Right lobe of liver (tissue), 6 donors: ENCODE measurements around the gene CCDC141. TPM values are rescaled to one million over a fixed set of nuclear protein-coding genes. Genes with fewer than 3 reads are reported as not detected.

Experiments used
- ATAC-seq, 4 donors: fragments of 200-7000 bp; cut with Tn5 transposase; one replicate each; pipeline ENCODE4 v1.9.1; 2020; ENCODE audit warnings: mild to moderate bottlenecking in 4 of 4, moderate library complexity in 4 of 4
- DNase-seq, 3 donors: peaks; one replicate each; pipeline ENCODE4 v3.0.0-alpha.2; 2020
- H3K27ac ChIP-seq, 3 donors: fragments of 200-600 bp; one replicate each; pipeline ENCODE4 v1.8.0; 2022
- H3K27me3 ChIP-seq, 2 donors: fragments of 200-600 bp; one replicate each; pipeline ENCODE4 v1.8.0; 2022
- H3K36me3 ChIP-seq, 4 donors: fragments of 200-600 bp; sonication (generic) in 1 of 4; one replicate each; pipeline versions ENCODE4 v1.5.1 to v1.8.0; 2017 to 2022; ENCODE audit warnings: control low read depth in 1 of 4
- H3K4me1 ChIP-seq, 4 donors: fragments of 200-600 bp; sonication (generic) in 1 of 4; one replicate each; pipeline versions ENCODE4 v1.5.1 to v1.8.0; 2017 to 2022; ENCODE audit warnings: control low read depth in 1 of 4
- H3K4me3 ChIP-seq, 3 donors: fragments of 200-600 bp; one replicate each; pipeline ENCODE4 v1.8.0; 2022
- H3K9me3 ChIP-seq, 4 donors: fragments of 200-600 bp; sonication (generic) in 1 of 4; one replicate each; pipeline versions ENCODE4 v1.5.1 to v1.8.0; 2017 to 2022; ENCODE audit warnings: control low read depth in 1 of 4
- CTCF ChIP-seq, 4 donors: fragments of 200-600 bp in 3 of 4; fragments of 450-650 bp in 1 of 4; IDR thresholded peaks; one replicate each; pipeline versions ENCODE4 v1.5.1 to v1.8.0; 2016 to 2022; ENCODE audit warnings: antibody characterized with exemption in 4 of 4, mild to moderate bottlenecking in 2 of 4
- POLR2A ChIP-seq: fragments of 450-650 bp; IDR thresholded peaks from one replicate; pipeline ENCODE4 v1.6.1; 2017; ENCODE audit warnings: antibody characterized with exemption, mild to moderate bottlenecking
- WGBS: methylation state at CpG from one replicate; pipeline ENCODE4 v1.1.6; 2018; ENCODE audit warnings: low coverage, low lambda C conversion rate; ENCODE audit not compliant: insufficient coverage; ENCODE audit errors: missing lambda C conversion rate; 5-methylcytosine and 5-hydroxymethylcytosine counted together
- intact Hi-C, 2 donors: fragments of 100-400 bp; cut with DNase I; formaldehyde crosslinking; loops; one replicate each; pipeline versions ENCODE4 v1.11.2 to v1.14.1; 2022
- total RNA-seq, 6 experiments: library from RNA; depleted of rRNA in 2 of 6; stranded (reverse); fragments of >200 nt in 2 of 6; fragmentation: NEBNext Ultra II Directional in 3 of 6; extraction: Animal tissue kit (Norgen Biotek cat#: 25700) in 3 of 6; gene quantifications; one replicate each; pipeline versions ENCODE4 v1.1.0 to v1.2.4, GENCODE V29; 2016 to 2023
- donor health status: DM: no; HTN: yes; CAD: no.
- donor health status: DM: no; HTN: no; CAD: no.
- donor health status: DM: no; HTN: no; CAD: no.
- donor health status: DM: no; HTN: yes; CAD: no.
- donor health status: DM: no; HTN: yes; CAD: no.

Gene CCDC141
- total RNA-seq, 6 experiments from 2014 or later, result 0.20 to 0.98 (median 0.58) TPM

- Histone ChIP-seq H3K4me3 (no peak overlapping the region), H3K27me3 (no peaks in the 10 kb centered on the region), H3K27ac (no peak overlapping the region), H3K9me3 (no peaks in the 10 kb centered on the region), H3K4me1 (no peaks in the 10 kb centered on the region), H3K36me3 (no peaks in the 10 kb centered on the region)
- DNase-seq, result no peak
- no peak for ATAC-seq
- no peak for TF ChIP-seq POLR2A
- no peak for TF ChIP-seq CTCF (IDR thresholded peaks at IDR 0.05)
- intact Hi-C loops, result no loop called here
- WGBS, result 29% methylated on average over 1 of the region's 1 CpG
Measured at GRCh38 chr2:178819147-178819875, 230.6 kb downstream of the CCDC141 start.

DNA sequence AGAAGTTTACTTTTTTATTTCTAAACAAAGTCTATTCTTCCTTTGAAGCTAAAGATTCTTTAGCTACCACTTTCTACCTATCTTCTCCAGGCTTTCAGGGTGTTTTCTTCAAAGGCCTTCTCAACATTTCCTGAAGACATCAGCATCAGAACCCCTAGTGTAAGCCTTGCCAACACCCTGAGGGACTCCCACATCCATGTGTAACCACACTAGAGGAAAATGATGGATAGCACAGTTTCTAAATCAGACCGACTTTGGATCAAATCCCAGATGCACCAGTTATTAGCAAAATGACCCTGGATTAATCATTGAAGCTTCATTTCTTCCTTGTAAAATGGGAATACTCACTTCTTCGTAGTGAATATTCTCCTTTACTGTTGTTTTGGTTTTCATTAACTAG, 238.0 kb downstream of the CCDC141 start:
- TF ChIP-seq POLR2A (no peak), CTCF (IDR thresholded peaks at IDR 0.05) (no peak)
- intact Hi-C loops, result no loop called here
- 54% methylated on average over 2 of the region's 2 CpGs for WGBS
- Histone ChIP-seq H3K4me1 (no peaks in the 10 kb centered on the region), H3K4me3 (no peak overlapping the region), H3K27me3 (no peaks in the 10 kb centered on the region), H3K9me3 (no peaks in the 10 kb centered on the region), H3K27ac (no peak overlapping the region), H3K36me3 (no peaks in the 10 kb centered on the region)
- ATAC-seq (no peak), DNase-seq (no peak)

DNA sequence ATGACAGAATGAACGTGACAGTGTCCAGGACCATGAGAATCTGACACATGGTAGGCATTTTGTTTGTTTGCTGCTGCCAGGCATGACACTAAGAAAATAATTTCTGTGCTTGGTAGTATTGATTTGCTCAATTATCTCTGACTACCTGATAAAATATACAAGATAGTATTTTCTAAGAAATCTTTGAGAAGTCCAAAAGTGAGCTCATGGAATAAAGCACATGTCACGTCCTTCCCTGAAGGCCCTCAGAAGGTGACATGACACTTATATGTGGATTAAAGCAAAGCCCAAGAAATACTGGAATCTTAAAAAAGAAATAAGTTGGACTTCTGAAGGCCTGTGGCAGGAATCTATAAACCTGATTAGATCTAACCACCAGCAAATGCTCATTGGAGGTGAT, 238.9 kb downstream of the CCDC141 start:
- intact Hi-C loops, result no loop called here
- no peaks in the 10 kb centered on the region for H3K9me3 ChIP-seq
- H3K27ac ChIP-seq, result no peak overlapping the region
- TF ChIP-seq POLR2A (no peak), CTCF (IDR thresholded peaks at IDR 0.05) (no peak)
- no peak for ATAC-seq
- 56% methylated on average over 2 of the region's 2 CpGs for WGBS
- H3K4me3 ChIP-seq, result no peak overlapping the region
- H3K27me3 ChIP-seq, result no peaks in the 10 kb centered on the region
- H3K4me1 ChIP-seq, result no peaks in the 10 kb centered on the region
- DNase-seq, result no peak
- H3K36me3 ChIP-seq, result no peaks in the 10 kb centered on the region

DNA sequence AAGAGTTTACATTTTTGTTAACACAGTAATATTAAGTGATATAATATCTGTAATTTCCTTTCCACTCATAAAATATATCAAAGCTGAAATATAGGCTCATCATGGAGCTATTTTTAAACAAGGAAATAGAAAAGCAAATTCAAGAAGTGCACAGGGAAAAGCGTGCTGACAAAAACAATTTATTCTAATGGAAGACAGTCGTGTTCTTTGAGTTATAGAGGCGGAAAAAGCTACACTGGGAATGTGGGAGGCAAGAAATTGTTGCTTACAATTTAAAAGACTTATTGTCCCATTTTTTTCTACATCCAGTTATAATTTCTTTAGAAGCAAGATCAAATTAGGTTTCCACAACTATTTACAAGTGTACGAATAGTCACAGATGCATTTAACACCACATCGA, 239.5 kb downstream of the CCDC141 start:
- WGBS, result 69% methylated on average over 5 of the region's 5 CpGs

More for the DNA sequence above, 239.5 kb downstream of the CCDC141 start:
- Histone ChIP-seq H3K27me3 (no peaks in the 10 kb centered on the region), H3K36me3 (no peaks in the 10 kb centered on the region), H3K9me3 (no peaks in the 10 kb centered on the region), H3K4me3 (no peak overlapping the region), H3K4me1 (no peaks in the 10 kb centered on the region), H3K27ac (no peak overlapping the region)
- DNase-seq (no peak), ATAC-seq (no peak)
- intact Hi-C loops, result no loop called here
- TF ChIP-seq CTCF (IDR thresholded peaks at IDR 0.05) (no peak), POLR2A (no peak)
